ENCODE data around the gene PRKCZ.
A peak's percentile ranks its signal among the peaks of the same experiment; 100 is the strongest.

Gene PRKCZ

GRCh38 chr1:2199042-2199810 is 149.0 kb downstream of the PRKCZ start:
- no peak for DNase-seq

- DNase-seq, result no peak
Observed at GRCh38 chr1:2200308-2200943, 150.2 kb downstream of the PRKCZ start.

- DNase-seq, result no peak
Observed at GRCh38 chr1:2201062-2201461, 150.9 kb downstream of the PRKCZ start.

- DNase-seq, result no peak
Observed at GRCh38 chr1:2202008-2202575, 151.9 kb downstream of the PRKCZ start.

GRCh38 chr1:2202843-2203601 is 152.8 kb downstream of the PRKCZ start:
- DNase-seq, result no peak

- DNase-seq, result no peak
Observed at GRCh38 chr1:2203671-2204414, 153.6 kb downstream of the PRKCZ start.

GRCh38 chr1:2204415-2205190 is 154.4 kb downstream of the PRKCZ start:
- DNase-seq, result no peak

GRCh38 chr1:2205191-2205952 is 155.2 kb downstream of the PRKCZ start:
- DNase-seq, result peak; percentile 19

- no peak for DNase-seq
Observed at GRCh38 chr1:2206813-2207487, 156.7 kb downstream of the PRKCZ start.

- no peak for DNase-seq
Observed at GRCh38 chr1:2208309-2209239, 158.4 kb downstream of the PRKCZ start.

- no peak for DNase-seq
Observed at GRCh38 chr1:2209400-2210083, 159.3 kb downstream of the PRKCZ start.

- DNase-seq, result no peak
Observed at GRCh38 chr1:2210084-2210653, 160.0 kb downstream of the PRKCZ start.

GRCh38 chr1:2210786-2211185 is 160.6 kb downstream of the PRKCZ start:
- DNase-seq, result no peak

GRCh38 chr1:2212274-2212531 is 162.0 kb downstream of the PRKCZ start:
- no peak for DNase-seq

GRCh38 chr1:2212532-2213491 is 162.6 kb downstream of the PRKCZ start:
- no peak for DNase-seq

GRCh38 chr1:2213576-2214505 is 163.6 kb downstream of the PRKCZ start:
- no peak for DNase-seq

All from NCI-H446 treated with DMSO at 0.1 percent for 48 hours (cell line).